GM12891 (cell line): Measurements from ENCODE around the gene DNM3.

Experiments
- PAX5 ChIP-seq: IDR thresholded peaks from 2 replicates; pipeline ENCODE4 v1.6.1; 2011; ENCODE audit warnings: low read length, moderate library complexity, mild to moderate bottlenecking; ENCODE audit not compliant: insufficient read depth, severe bottlenecking
- POLR2A ChIP-seq: IDR thresholded peaks from 2 replicates; pipeline ENCODE4 v1.6.1; 2011; ENCODE audit warnings: low read depth, low read length, control low read depth
- POLR2AphosphoS5 ChIP-seq: IDR thresholded peaks from 2 replicates; pipeline ENCODE4 v1.6.1; 2011; ENCODE audit warnings: low read depth, low read length, control low read depth
- POU2F2 ChIP-seq: IDR thresholded peaks from 2 replicates; pipeline ENCODE4 v1.6.1; 2011; ENCODE audit warnings: low read depth, mild to moderate bottlenecking, control low read depth, low read length, moderate library complexity
- SPI1 ChIP-seq: IDR thresholded peaks from 2 replicates; pipeline ENCODE4 v1.6.1; 2011; ENCODE audit warnings: low read depth, low read length, control low read depth
- TAF1 ChIP-seq: IDR thresholded peaks from 2 replicates; pipeline ENCODE4 v1.6.1; 2011; ENCODE audit warnings: low read depth, low read length, control low read depth

- TF ChIP-seq POLR2AphosphoS5 = no peak
- TF ChIP-seq POLR2A = no peak
- no peak for TF ChIP-seq TAF1
- TF ChIP-seq SPI1 = no peak
- no peak for TF ChIP-seq POU2F2
- TF ChIP-seq PAX5 = no peak
Measured at GRCh38 chr1:172378109-172378760, 536.9 kb downstream of the DNM3 start.
